ENCODE results near the gene HOXC11. TPM values are rescaled to one million over a fixed set of nuclear protein-coding genes. Genes with fewer than 3 reads are reported as not detected.

The HOXC11 gene
- total RNA-seq, 2 experiments from 2014 or later: not detected

DNA sequence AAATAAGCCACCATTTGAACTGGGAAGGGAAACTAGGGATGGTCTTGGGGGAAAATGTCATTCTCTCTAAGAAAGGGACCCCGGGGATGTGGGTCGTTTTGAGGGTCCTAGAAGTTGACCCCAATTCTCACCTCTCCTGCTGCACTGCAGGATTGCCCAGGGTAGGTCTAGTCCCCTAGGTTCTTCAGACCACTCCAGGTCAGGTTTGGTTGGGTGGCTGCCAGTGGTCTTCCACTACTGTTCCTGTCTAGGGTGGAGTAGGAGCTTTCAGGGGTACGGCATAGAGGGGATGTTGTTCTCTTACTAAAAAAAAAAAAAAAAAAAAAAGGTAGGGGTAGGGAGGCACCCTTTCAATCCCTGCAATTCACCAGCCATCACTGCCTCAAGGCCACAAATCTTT, 43.1 kb downstream of the HOXC11 start:
- CTCF ChIA-PET: interaction anchor here (0.9 to 2.8 kb wide), 8 partner anchors 9 to 199 kb away, joined by 3 to 26 read pairs (median 8); partner anchors contain the start of genes HOXC10 and HOXC5
- H3K4me1 Mint-ChIP-seq (ENCODE audit: low read depth): peaks cover 24% of the 10 kb centered on the region
- H3K4me3 Mint-ChIP-seq: no peak overlapping the region
- no peaks in the 10 kb centered on the region for H3K36me3 Mint-ChIP-seq
- intact Hi-C loops (cut with micrococcal nuclease): loop anchor here (2.0 to 5.0 kb wide), 2 partner anchors 17 to 34 kb away; partner anchors contain the start of gene HOXC5
- no peak overlapping the region for H3K27ac Mint-ChIP-seq
- POLR2A ChIA-PET: no interaction called here
- H3K27me3 Mint-ChIP-seq: peaks cover 65% of the 10 kb centered on the region
- H3K9me3 Mint-ChIP-seq: no peaks in the 10 kb centered on the region
- no peak for DNase-seq

DNA sequence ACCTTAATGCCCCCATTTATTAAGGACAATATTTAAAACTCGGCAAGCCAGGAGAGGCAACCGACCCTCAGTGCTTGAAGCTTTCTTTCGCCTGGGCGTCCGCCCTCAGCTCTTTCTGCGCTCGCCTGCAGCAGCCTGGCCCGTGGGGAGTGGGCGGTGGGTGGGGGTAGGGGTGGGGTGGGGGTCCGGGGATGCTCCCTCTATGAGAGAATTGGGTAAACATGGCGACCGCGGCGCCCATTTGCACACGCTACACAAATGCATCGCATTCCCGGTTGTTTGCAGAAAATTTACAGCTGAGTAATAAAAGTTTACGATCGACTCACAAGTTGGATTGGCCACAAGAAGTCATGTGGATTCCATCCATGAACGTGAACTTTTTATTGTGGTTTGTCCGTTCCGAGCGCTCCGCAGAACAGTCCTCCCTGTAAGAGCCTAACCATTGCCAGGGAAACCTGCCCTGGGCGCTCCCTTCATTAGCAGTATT, 43.6 kb downstream of the HOXC11 start:
- POLR2A ChIA-PET: no interaction called here
- CTCF ChIA-PET: interaction anchor here (0.9 to 2.8 kb wide), 10 partner anchors 9 to 198 kb away, joined by 3 to 26 read pairs (median 10); partner anchors contain the start of genes HOXC10 and HOXC5
- Mint-ChIP-seq H3K4me3 (no peak overlapping the region), H3K27me3 (peaks cover 64% of the 10 kb centered on the region), H3K36me3 (no peaks in the 10 kb centered on the region), H3K27ac (no peak overlapping the region), H3K9me3 (no peaks in the 10 kb centered on the region), H3K4me1 (ENCODE audit: low read depth) (peaks cover 20% of the 10 kb centered on the region)
- intact Hi-C loops (cut with micrococcal nuclease): loop anchor here (2.0 to 5.0 kb wide), 2 partner anchors 16 to 34 kb away; partner anchors contain the start of gene HOXC5
- no peak for DNase-seq

DNA sequence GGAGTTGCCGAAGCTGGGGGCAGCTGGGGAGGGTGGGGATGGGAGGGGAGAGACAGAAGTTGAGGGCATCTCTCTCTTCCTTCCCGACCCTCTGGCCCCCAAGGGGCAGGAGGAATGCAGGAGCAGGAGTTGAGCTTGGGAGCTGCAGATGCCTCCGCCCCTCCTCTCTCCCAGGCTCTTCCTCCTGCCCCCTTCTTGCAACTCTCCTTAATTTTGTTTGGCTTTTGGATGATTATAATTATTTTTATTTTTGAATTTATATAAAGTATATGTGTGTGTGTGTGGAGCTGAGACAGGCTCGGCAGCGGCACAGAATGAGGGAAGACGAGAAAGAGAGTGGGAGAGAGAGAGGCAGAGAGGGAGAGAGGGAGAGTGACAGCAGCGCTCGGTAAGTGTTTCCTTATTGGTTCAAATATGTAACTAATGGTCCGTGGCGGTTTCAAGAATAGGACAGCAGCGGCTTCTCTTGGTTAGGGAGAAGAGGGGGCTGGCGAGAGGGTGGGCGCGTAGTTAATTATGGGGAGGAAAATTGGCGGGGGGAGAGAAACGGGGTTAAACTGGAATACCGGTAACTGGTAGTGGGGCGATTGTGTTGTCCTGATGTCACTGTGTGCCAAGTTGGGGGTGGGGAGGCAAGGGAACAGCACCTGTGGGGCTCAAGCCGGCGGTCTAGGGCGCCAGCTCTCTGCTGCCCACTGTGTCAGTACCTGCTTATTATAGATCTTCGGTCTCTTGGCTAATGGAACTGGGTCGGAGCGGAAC, 44.3 kb downstream of the HOXC11 start:
- no peaks in the 10 kb centered on the region for H3K9me3 Mint-ChIP-seq
- ChIA-PET POLR2A (interaction anchor here (1.0 kb wide), 1 partner anchor 11 kb away, joined by 3 read pairs; no protein-coding TSS in a partner anchor), CTCF (interaction anchor here (0.7 to 2.8 kb wide), 15 partner anchors 9 to 271 kb away, joined by 3 to 26 read pairs (median 5); partner anchors contain the start of genes HOXC10, HOXC5 and HOXC8)
- H3K27ac Mint-ChIP-seq: no peak overlapping the region
- H3K4me1 Mint-ChIP-seq (ENCODE audit: low read depth): peaks cover 19% of the 10 kb centered on the region
- H3K27me3 Mint-ChIP-seq: peaks cover 69% of the 10 kb centered on the region
- H3K36me3 Mint-ChIP-seq: no peaks in the 10 kb centered on the region
- intact Hi-C loops (cut with micrococcal nuclease): loop anchor here (2.0 to 5.0 kb wide), 2 partner anchors 16 to 35 kb away; partner anchors contain the start of gene HOXC5
- DNase-seq: no peak
- peak overlapping the region; percentile 72 for H3K4me3 Mint-ChIP-seq

DNA sequence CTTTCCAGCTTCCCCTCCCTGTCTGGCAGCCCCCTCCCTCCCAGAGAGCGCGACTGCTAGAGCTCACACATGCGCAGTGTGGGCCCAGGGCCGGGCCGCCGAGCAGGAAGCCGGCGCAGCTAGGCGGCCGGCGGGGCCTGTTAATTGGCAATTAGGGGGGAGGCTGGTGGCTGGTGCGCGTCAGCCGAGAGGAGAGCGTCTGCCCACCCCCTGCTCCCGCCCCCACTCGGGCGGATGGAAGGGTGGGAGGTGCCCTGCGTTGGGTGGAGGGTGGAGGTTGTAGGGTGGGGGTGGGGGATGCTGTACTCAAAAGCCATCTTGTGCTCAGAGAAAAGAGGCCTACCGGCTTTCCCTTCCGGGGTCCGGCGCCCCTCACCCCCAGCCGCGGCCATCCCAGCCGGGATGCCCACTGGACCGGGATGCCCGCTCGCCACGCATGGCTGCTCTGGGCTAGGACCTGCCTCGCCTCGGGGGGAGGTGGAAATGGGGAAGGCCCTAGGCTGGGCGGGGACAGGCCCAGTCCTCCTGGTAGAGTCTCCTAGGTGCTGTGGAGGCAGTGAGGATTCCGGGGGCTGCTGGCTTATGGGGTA, 45.0 kb downstream of the HOXC11 start:
- Mint-ChIP-seq H3K27me3 (peaks cover 69% of the 10 kb centered on the region), H3K4me3 (peak overlapping the region; percentile 72), H3K9me3 (no peaks in the 10 kb centered on the region), H3K36me3 (no peaks in the 10 kb centered on the region), H3K4me1 (ENCODE audit: low read depth) (peaks cover 19% of the 10 kb centered on the region), H3K27ac (no peak overlapping the region)
- DNase-seq: peak; percentile 73
- intact Hi-C loops (cut with micrococcal nuclease): loop anchor here (2.0 to 5.0 kb wide), 2 partner anchors 15 to 36 kb away; partner anchors contain the start of gene HOXC5
- ChIA-PET CTCF (interaction anchor here (0.7 to 2.8 kb wide), 14 partner anchors 9 to 271 kb away, joined by 3 to 26 read pairs (median 6); partner anchors contain the start of genes HOXC10, HOXC5 and HOXC8), POLR2A (interaction anchor here (1.0 kb wide), 1 partner anchor 11 kb away, joined by 3 read pairs; no protein-coding TSS in a partner anchor)

DNA sequence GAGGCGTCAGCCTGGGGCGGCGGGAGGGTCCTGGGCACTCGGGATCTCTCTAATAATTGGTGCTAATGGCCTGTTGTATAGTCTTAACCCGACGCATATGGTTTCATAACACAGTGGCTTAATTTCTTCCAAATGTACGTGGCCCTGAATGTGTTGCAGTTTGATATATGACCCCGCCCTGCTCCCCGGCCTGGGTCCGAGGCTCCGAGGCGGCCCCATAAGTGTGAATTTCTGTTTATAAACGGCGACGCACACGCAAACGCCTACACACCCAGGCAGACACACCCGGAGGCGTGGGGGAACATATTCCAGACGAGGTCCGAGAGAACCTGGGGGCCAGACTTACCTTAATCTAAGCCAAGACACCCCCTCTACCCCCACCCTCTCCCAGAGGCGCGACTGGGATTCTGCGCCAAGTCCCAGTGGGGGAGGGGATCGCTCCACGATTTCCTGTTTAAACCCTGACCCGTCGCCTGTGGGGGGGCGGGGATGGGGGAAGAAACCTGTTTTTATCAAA, 45.6 kb downstream of the HOXC11 start:
- peaks cover 69% of the 10 kb centered on the region for H3K27me3 Mint-ChIP-seq

DNA sequence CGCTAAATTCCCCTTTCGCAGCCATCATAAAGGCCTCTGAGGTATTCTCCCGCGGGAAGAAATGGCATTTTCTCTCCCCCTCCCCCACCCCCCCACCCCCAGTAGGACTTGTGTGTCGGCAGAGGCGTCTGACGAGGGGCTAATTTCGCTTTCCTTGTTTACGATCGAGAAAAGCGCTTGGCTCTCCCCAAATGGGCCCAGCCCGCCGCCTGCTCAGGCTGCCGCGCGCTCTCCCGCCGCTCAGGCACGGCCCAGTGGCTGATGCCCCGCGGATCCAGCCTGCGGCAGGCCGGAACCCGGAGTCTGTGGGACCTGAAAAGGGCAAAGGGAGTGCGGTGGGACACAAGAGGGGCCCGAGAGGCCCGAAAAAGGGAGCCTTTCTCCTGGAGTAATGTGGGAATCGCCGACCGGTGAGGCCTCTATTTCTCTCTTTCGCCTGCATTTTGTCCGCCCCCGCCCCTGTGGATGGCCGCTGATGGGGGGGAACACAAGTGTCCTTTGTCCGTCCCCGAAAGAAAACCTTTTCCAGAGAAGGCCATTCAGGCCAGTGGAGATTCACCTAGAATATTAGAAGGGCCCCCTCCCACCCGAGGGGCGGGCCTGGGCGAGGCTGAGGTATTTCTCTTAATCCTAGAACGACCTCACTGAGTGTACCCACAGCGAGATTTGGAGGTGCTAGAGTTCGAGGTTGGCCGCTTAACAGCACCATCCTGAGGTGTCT, 46.3 kb downstream of the HOXC11 start:
- peaks cover 19% of the 10 kb centered on the region for H3K4me1 Mint-ChIP-seq (ENCODE audit: low read depth)
- H3K27me3 Mint-ChIP-seq: peaks cover 70% of the 10 kb centered on the region
- no peak overlapping the region for H3K27ac Mint-ChIP-seq
- DNase-seq: no peak
- H3K4me3 Mint-ChIP-seq: no peak overlapping the region
- CTCF ChIA-PET: no interaction called here
- POLR2A ChIA-PET: no interaction called here
- no peaks in the 10 kb centered on the region for H3K36me3 Mint-ChIP-seq
- intact Hi-C loops (cut with micrococcal nuclease): loop anchor here (5.0 kb wide), 1 partner anchor 37 kb away; no protein-coding TSS in a partner anchor
- H3K9me3 Mint-ChIP-seq: no peaks in the 10 kb centered on the region

More for the DNA sequence above, 45.6 kb downstream of the HOXC11 start:
- DNase-seq: no peak
- Mint-ChIP-seq H3K36me3 (no peaks in the 10 kb centered on the region), H3K9me3 (no peaks in the 10 kb centered on the region), H3K4me3 (peak overlapping the region; percentile 72), H3K27ac (no peak overlapping the region), H3K4me1 (ENCODE audit: low read depth) (peaks cover 19% of the 10 kb centered on the region)
- intact Hi-C loops (cut with micrococcal nuclease): loop anchor here (5.0 kb wide), 1 partner anchor 36 kb away; no protein-coding TSS in a partner anchor
- ChIA-PET CTCF (interaction anchor here (0.7 to 2.2 kb wide), 4 partner anchors 13 to 183 kb away, joined by 3 to 11 read pairs (median 10); partner anchors contain the start of gene HOXC10), POLR2A (no interaction called here)

DNA sequence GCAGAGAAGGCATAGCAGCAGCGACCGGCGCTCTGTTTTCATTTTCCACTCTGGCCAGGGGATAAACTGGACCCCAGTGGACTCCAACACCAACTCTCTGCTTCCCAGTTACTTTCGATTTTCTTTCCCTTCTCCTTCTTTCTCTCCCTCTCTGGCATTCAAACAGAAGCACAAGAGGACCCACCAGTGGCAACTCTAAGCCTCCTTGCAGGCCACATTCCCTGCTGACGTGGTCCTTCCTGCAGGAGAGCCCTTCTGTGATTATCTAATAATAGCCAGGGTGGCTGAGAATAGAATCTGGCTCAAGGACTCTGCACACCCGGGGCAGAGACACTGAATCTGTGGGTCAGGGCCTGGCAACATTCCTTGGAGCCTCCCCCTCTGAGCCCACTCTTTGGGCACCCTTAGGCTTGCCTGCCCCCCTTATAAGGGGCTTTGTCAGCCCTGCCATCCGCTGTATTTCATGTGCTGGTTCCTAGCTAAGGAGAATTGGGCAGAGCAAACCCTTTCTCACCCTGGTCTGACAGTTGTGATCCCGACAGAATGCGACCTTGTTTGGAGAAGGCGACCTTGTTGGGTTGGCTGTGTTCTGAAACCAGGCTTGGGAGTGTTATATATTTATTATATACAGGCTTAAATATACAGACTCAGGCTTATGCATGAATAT, 47.1 kb downstream of the HOXC11 start:
- peaks cover 11% of the 10 kb centered on the region for H3K4me1 Mint-ChIP-seq (ENCODE audit: low read depth)
- ChIA-PET CTCF (interaction anchor here (0.6 kb wide), 1 partner anchor 187 kb away, joined by 3 read pairs; no protein-coding TSS in a partner anchor), POLR2A (no interaction called here)
- H3K27me3 Mint-ChIP-seq: peaks cover 67% of the 10 kb centered on the region
- no peaks in the 10 kb centered on the region for H3K9me3 Mint-ChIP-seq
- intact Hi-C loops (cut with micrococcal nuclease): loop anchor here (5.0 kb wide), 1 partner anchor 38 kb away; no protein-coding TSS in a partner anchor
- H3K27ac Mint-ChIP-seq: no peak overlapping the region
- no peak overlapping the region for H3K4me3 Mint-ChIP-seq
- no peak for DNase-seq
- no peaks in the 10 kb centered on the region for H3K36me3 Mint-ChIP-seq

DNA sequence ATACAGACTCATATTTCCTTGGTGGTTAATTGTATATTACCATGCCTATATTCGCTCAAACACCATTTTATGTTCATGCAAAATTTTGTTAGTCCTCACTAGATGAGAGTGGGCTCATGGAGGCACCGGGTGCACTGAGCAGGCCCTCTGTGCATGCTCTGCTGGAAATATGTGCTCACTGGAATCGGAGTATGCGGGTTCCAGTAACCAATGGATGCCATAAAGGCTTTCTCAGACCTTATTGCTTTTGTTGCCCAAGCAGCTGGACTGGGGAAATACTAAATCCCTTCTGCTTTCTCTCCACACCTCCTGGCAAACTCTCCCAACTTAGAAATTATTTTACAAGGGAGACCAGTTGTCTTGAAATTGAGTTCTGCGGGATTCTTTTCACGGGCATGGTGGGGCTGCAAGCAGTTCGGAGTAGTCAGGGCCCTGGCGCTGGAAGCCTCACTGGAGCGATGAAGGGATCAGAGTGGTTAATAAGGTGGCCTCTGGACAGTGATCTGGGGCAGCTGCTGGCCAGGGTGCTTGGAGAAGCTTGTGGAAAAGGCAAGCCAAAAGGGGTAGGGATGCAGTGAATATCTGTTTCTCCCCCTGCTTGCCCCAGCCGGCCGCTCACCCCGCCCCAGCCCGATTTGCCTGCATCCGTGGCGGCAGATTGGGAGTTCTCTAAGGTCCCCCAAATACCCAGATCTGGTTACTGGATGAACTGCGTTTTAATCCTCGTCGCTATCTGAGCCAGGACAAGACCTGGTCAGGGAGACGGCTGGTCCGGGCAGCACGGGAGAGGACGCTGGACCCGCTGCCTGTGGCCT, 47.9 kb downstream of the HOXC11 start:
- Mint-ChIP-seq H3K4me1 (ENCODE audit: low read depth) (peaks cover 7% of the 10 kb centered on the region), H3K27me3 (peaks cover 66% of the 10 kb centered on the region), H3K4me3 (no peak overlapping the region), H3K36me3 (no peaks in the 10 kb centered on the region), H3K27ac (no peak overlapping the region), H3K9me3 (no peaks in the 10 kb centered on the region)
- intact Hi-C loops (cut with micrococcal nuclease): no loop called here
- ChIA-PET POLR2A (no interaction called here), CTCF (interaction anchor here (0.6 kb wide), 1 partner anchor 187 kb away, joined by 3 read pairs; no protein-coding TSS in a partner anchor)
- no peak for DNase-seq

DNA sequence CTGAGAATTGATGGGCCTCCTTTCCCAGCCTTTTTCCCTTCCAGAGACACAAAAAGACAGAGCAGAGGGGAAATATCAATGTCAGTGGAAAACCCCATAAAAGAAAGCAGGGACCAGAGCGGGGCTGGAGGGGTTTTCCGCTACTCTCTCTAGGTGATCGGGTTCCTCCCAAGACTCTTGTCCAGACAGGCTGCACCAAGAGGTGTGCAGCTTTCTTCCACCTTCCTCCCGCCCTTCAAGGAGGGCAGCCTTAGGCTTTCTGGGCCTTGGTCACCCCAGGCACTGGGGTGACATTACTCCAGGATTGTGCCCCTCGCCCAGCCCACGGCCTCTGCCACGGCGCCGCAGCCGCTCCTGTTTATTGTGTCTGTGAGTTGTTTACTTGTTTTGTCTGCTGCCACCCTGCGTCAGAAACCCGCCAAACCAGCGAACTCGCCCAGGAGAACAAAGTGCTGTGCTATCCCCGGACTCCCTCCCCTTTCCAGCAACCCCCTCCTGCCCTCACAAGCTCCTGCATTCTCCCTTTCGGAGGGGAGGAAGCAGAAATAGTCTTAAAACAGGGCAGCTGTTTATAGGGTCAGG, 48.6 kb downstream of the HOXC11 start:
- POLR2A ChIA-PET: no interaction called here
- DNase-seq: no peak
- Mint-ChIP-seq H3K9me3 (no peaks in the 10 kb centered on the region), H3K27ac (no peak overlapping the region), H3K4me1 (ENCODE audit: low read depth) (peaks cover 7% of the 10 kb centered on the region), H3K36me3 (no peaks in the 10 kb centered on the region), H3K4me3 (no peak overlapping the region), H3K27me3 (peaks cover 67% of the 10 kb centered on the region)
- CTCF ChIA-PET: interaction anchor here (2.7 kb wide), 1 partner anchor 11 kb away, joined by 24 read pairs; the partner anchor contains the start of gene HOXC5
- intact Hi-C loops (cut with micrococcal nuclease): no loop called here

Data from activated CD4-positive, alpha-beta memory T cell treated with anti-CD3 and anti-CD28 coated beads for 36 hours (primary cell).